ENCODE measurements around the gene LMOD3. TPM values are rescaled to one million over a fixed set of nuclear protein-coding genes. Genes with fewer than 3 reads are reported as not detected.

The LMOD3 gene
- total RNA-seq, 3 donors from 2014 or later (not counting 1 experiment from before 2014, with no cell fraction given) = not detected

- no peak for TF ChIP-seq CTCF (IDR thresholded peaks at IDR 0.05)
Measured at GRCh38 chr3:69116897-69117296, 5.5 kb downstream of the LMOD3 start.

GRCh38 chr3:69116162-69116561, 6.2 kb downstream of the LMOD3 start:
- H3K9me3 ChIP-seq (ENCODE audit: control insufficient read depth, insufficient read depth, low read length) = no peaks in the 10 kb centered on the region
- Mint-ChIP-seq H3K4me3 (no peak overlapping the region), H3K27ac (no peak overlapping the region), H3K9me3 (no peaks in the 10 kb centered on the region), H3K27me3 (ENCODE audit: low read depth in 2 of 2) (no peaks in the 10 kb centered on the region), H3K36me3 (no peaks in the 10 kb centered on the region), H3K4me1 (peaks cover 0 to 4% of the 10 kb centered on the region in 2 donors)
- WGBS (ENCODE audit: insufficient coverage) = 88% methylated on average over 3 of the region's 4 CpGs
- TF ChIP-seq CTCF (IDR thresholded peaks at IDR 0.05) = no peak
- H3K27ac ChIP-seq (ENCODE audit: low read length) = no peak overlapping the region
- no peak overlapping the region for H3K4me3 ChIP-seq (ENCODE audit: low read length)
- H3K36me3 ChIP-seq (ENCODE audit: control insufficient read depth, insufficient read depth, low read length) = no peaks in the 10 kb centered on the region
- H3K4me1 ChIP-seq (ENCODE audit: control insufficient read depth, insufficient read depth, low read length) = no peaks in the 10 kb centered on the region
- no peaks in the 10 kb centered on the region for H3K27me3 ChIP-seq (ENCODE audit: control insufficient read depth, insufficient read depth, low read length)
- intact Hi-C loops (cut with micrococcal nuclease) = no loop called here
- ATAC-seq = no peak
- DNase-seq = no peak

More at GRCh38 chr3:69116897-69117296, 5.5 kb downstream of the LMOD3 start:
- Histone ChIP-seq H3K4me3 (ENCODE audit: low read length) (no peak overlapping the region), H3K36me3 (ENCODE audit: control insufficient read depth, insufficient read depth, low read length) (no peaks in the 10 kb centered on the region), H3K27me3 (ENCODE audit: control insufficient read depth, insufficient read depth, low read length) (no peaks in the 10 kb centered on the region), H3K9me3 (ENCODE audit: control insufficient read depth, insufficient read depth, low read length) (no peaks in the 10 kb centered on the region), H3K27ac (ENCODE audit: low read length) (no peak overlapping the region), H3K4me1 (ENCODE audit: control insufficient read depth, insufficient read depth, low read length) (no peaks in the 10 kb centered on the region)
- Mint-ChIP-seq H3K36me3 (no peaks in the 10 kb centered on the region), H3K9me3 (no peaks in the 10 kb centered on the region), H3K27ac (no peak overlapping the region), H3K27me3 (ENCODE audit: low read depth in 2 of 2) (no peaks in the 10 kb centered on the region), H3K4me1 (peaks cover 0 to 5% of the 10 kb centered on the region in 2 donors), H3K4me3 (no peak overlapping the region)
- intact Hi-C loops (cut with micrococcal nuclease) = no loop called here
- WGBS (ENCODE audit: insufficient coverage) = 93% methylated on average over 2 of the region's 3 CpGs
- DNase-seq = no peak
- ATAC-seq = no peak

- Histone ChIP-seq H3K4me1 (ENCODE audit: control insufficient read depth, insufficient read depth, low read length) (no peaks in the 10 kb centered on the region), H3K27ac (ENCODE audit: low read length) (no peak overlapping the region), H3K36me3 (ENCODE audit: control insufficient read depth, insufficient read depth, low read length) (no peaks in the 10 kb centered on the region), H3K27me3 (ENCODE audit: control insufficient read depth, insufficient read depth, low read length) (no peaks in the 10 kb centered on the region), H3K9me3 (ENCODE audit: control insufficient read depth, insufficient read depth, low read length) (no peaks in the 10 kb centered on the region), H3K4me3 (ENCODE audit: low read length) (no peak overlapping the region)
- ATAC-seq = no peak
- no peak overlapping the region for H3K4me3 Mint-ChIP-seq
- intact Hi-C loops (cut with micrococcal nuclease) = no loop called here
- H3K27me3 Mint-ChIP-seq (ENCODE audit: low read depth in 2 of 2) = no peaks in the 10 kb centered on the region
- WGBS (ENCODE audit: insufficient coverage) = 100% methylated on average over 1 of the region's 2 CpGs
- H3K4me1 Mint-ChIP-seq = no peaks in the 10 kb centered on the region
- TF ChIP-seq CTCF (IDR thresholded peaks at IDR 0.05) = no peak
- H3K9me3 Mint-ChIP-seq = no peaks in the 10 kb centered on the region
- H3K27ac Mint-ChIP-seq = no peak overlapping the region
- no peaks in the 10 kb centered on the region for H3K36me3 Mint-ChIP-seq
- no peak for DNase-seq
Measured at GRCh38 chr3:69115731-69116130, 6.7 kb downstream of the LMOD3 start.

DNA sequence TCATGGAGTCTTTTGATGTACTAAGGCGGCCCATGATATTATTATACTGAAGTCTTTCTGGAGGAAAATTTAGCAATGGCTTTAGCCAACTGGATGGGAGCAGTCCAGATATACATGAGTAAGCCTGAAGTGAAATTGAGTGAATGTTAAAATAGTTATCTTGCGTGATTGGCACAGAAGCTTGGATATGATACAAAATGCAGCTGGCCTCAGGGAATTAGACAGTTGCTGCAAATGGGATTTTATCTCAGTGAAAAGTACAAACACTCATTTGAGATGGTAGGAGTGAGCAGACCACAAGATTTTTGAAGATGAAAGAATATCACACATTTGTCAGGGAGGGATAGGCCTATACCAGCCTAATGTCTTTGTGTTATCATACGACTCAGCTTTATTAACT, 8.9 kb downstream of the LMOD3 start:
- Histone ChIP-seq H3K27me3 (ENCODE audit: control insufficient read depth, insufficient read depth, low read length) (no peaks in the 10 kb centered on the region), H3K4me3 (ENCODE audit: low read length) (no peak overlapping the region), H3K27ac (ENCODE audit: low read length) (no peak overlapping the region), H3K4me1 (ENCODE audit: control insufficient read depth, insufficient read depth, low read length) (no peaks in the 10 kb centered on the region), H3K36me3 (ENCODE audit: control insufficient read depth, insufficient read depth, low read length) (no peaks in the 10 kb centered on the region), H3K9me3 (ENCODE audit: control insufficient read depth, insufficient read depth, low read length) (no peaks in the 10 kb centered on the region)
- intact Hi-C loops (cut with micrococcal nuclease) = no loop called here
- H3K4me1 Mint-ChIP-seq = no peaks in the 10 kb centered on the region
- H3K9me3 Mint-ChIP-seq = no peaks in the 10 kb centered on the region
- no peak for TF ChIP-seq CTCF (IDR thresholded peaks at IDR 0.05)
- ATAC-seq = no peak
- H3K27me3 Mint-ChIP-seq (ENCODE audit: low read depth in 2 of 2) = no peaks in the 10 kb centered on the region
- 93% methylated on average over 2 of the region's 3 CpGs for WGBS (ENCODE audit: insufficient coverage)
- H3K27ac Mint-ChIP-seq = no peak overlapping the region
- no peaks in the 10 kb centered on the region for H3K36me3 Mint-ChIP-seq
- no peak overlapping the region for H3K4me3 Mint-ChIP-seq
- DNase-seq = no peak
